GM23248 (cell line): ENCODE measurements around the gene C11orf91.

ENCODE experiments used
- EZH2 ChIP-seq: fragments of 200-600 bp; sonication (generic); IDR thresholded peaks from 2 replicates; pipeline ENCODE4 v1.6.1; 2018; ENCODE audit warnings: antibody characterized with exemption, mild to moderate bottlenecking; ENCODE audit not compliant: insufficient read depth, poor library complexity, severe bottlenecking
- EZH2phosphoT487 ChIP-seq: fragments of 200-600 bp; sonication (generic); IDR thresholded peaks from 2 replicates; pipeline ENCODE4 v1.6.1; 2018; ENCODE audit warnings: antibody characterized with exemption, moderate library complexity, mild to moderate bottlenecking, low read depth; ENCODE audit not compliant: insufficient read depth

DNA sequence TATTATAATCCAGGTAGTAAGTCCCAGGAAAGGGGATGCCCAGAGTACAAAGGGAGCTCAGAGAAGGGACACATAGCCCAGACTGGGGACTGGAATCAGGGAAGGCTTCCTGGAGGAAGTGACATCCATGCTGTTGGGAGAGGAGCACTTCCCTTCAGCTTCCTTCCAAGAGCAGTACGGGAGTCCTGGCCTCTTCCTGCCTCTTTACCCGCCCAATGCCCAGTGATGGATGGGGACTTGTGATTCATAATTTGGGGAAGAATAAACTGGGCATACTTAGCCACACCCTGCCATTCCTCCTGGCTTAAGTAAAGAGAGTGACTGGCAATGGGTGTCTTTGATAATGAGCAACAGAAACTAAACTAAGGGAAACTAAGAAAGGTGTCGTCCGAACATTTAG lies 11.5 kb downstream of the C11orf91 start:
- TF ChIP-seq EZH2phosphoT487 (no peak), EZH2 (no peak)
